Activated CD4-positive, alpha-beta T cell treated with anti-CD3 and anti-CD28 coated beads, Interleukin-2, amount 50 U/mL, for 24 hours (primary cell): Measurements from ENCODE around the gene KCNN3.
A peak's percentile ranks its signal among the peaks of the same experiment; 100 is the strongest.
"Not testable (repeated sequence)": the region's sequence is repeated elsewhere in the genome, so short reads cannot be mapped to it uniquely, and the experiment has no call there.

Experiments used
- DNase-seq, 2 donors: peaks; one replicate each; pipeline ENCODE4 v3.0.0-alpha.2; 2020; ENCODE audit warnings: low read depth in 1 of 2, low spot score in 1 of 2

The KCNN3 gene

DNA sequence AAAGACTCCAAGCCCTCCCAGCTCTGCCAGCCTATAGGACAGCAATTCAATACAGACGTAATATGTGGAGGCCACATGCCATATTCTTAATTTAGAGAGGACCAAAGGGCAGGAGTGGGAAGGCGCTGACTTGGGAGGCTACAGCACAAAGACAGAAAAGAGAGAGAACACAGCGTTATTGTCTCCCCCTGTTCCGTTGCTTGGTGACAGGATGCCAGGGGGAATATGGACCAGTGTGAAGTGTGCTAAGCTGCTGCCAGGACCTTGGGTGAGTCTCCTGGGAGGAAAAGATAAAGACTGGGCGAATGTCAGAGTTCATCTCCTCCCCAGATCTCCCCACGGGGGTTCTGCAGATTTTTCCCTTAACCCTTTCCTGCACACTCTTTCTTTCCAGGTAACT lies 160.0 kb downstream of the KCNN3 start:
- no peak for DNase-seq

DNA sequence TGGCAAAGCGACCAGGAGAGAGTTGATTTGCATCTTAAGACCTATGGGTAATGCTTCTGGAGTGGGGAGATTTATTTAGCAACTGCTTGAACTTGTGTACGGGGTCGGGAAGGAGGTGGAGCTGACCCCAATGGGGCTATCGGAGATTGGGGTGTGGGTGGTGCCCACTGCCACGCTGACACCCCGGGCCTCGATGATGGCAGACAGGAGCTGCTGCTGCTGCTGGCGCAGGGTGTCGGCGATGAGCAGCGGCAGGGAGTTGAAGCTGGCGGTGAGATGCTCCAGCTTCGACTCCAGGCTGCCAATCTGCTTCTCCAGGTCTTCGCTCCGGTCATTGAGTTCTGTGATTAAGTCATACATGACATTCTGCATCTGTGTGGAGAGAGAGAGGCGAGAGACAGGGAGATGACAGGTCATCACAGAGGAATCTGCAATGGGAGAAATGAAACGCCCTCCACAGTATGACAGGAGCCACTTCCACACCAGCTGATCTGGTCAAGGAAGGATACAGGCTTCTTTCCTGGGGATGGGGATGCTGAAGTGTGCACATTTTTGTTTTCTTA lies 162.1 kb downstream of the KCNN3 start:
- DNase-seq: no peak

DNA sequence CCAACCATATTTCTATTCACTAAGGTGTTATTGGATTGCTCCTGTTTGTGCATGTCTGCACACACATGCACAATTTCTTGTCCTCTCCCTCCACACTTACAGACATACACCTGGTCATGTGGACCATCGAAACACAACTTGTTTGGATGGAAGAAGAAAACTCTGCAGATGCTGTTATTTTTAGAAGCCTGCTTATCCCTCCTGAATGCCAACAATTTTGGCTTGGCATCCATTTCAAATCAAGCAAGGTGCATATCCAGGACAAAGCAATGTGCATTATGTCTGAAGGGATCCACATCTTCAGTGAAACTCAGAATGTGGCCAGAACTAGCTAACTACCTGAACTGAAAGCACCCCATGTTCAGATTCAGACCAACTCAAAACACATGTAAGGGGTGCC lies 163.2 kb downstream of the KCNN3 start:
- DNase-seq: no peak

GRCh38 chr1:154705544-154705943 lies 164.5 kb downstream of the KCNN3 start:
- DNase-seq: no peak

DNA sequence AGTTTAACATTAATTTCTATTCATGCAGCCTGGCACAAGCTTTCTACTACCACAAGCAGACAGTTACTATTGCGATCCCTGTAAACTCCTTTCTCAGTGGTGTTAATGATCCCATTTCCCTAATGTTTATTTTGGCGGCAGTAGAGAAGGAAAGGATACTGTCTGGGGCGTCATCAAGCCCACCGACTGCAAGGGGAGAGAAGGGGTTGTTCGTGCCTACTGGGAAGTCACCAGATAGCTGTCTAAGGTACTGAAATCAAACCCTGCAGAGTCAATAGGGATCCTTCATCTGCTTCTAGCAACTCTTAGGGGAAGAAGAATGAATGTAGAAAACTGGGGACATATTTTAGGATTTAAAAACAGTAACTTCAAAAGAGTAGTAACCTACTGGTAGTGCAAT lies 166.9 kb downstream of the KCNN3 start:
- DNase-seq: no peak

- no peak for DNase-seq
These were observed 171.6 kb downstream of the KCNN3 start for GRCh38 chr1:154698320-154699096.

DNA sequence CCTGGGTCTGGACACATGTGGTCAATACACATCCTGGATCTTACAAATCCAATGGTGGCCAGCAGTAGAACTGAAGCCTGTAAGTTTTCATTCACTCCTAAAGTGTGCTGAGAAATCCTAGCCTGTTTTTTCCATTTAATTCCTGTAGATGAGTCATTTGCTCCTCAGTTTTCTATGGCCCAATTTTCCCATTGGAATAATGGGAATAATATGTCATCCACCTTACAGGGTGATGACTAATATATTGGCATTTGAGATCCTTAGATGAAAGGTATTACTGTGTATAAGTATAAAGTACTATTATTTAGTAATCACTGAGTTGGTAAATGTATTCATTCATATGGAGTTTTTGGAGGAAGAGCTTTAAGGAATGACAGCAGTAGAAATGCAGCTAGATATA lies 172.4 kb downstream of the KCNN3 start:
- no peak for DNase-seq

DNA sequence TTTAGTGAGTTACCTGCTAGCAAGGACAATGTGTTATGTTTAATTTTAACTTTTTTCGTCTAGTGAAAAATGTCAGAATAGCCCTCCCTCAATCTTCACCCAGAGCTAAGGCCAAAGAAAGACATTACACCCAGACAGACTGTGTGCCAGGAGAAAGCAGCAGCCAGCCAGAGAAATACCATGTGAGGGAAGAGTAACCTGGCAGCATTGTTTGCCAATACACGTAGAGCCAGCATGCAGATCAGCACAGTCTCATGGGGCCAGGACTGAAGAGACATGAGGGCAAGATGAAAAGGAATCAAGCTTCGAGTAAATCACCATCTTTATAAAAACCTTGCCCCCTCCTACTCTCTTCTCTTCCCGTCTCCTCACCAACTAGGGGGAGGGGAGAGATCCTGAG lies 173.6 kb downstream of the KCNN3 start:
- no peak for DNase-seq

- no peak for DNase-seq
These were observed 174.1 kb downstream of the KCNN3 start for GRCh38 chr1:154695985-154696384.

GRCh38 chr1:154694995-154695394 lies 175.1 kb downstream of the KCNN3 start:
- no peak for DNase-seq

- DNase-seq: no peak
These were observed 181.0 kb downstream of the KCNN3 start for GRCh38 chr1:154689083-154689482.

DNA sequence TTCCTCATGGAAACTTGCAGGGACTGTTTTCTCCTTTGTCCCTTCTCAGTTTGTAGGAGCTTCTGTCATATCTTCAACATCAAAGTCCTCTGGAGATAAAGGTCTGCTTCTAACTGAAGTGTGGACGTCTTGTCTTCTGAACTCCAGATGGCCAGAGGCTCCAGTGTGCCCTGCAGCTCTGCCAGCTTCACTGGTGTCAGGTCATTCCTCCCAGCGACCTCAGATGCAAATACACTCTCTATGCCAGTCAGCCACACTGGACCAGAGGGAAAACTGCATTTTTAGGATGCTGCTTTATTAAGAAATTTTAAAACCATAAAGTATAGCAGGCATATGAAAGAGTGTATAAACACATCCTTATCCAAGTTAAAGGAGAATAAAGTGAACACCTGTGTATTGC lies 183.6 kb downstream of the KCNN3 start:
- no peak for DNase-seq

DNA sequence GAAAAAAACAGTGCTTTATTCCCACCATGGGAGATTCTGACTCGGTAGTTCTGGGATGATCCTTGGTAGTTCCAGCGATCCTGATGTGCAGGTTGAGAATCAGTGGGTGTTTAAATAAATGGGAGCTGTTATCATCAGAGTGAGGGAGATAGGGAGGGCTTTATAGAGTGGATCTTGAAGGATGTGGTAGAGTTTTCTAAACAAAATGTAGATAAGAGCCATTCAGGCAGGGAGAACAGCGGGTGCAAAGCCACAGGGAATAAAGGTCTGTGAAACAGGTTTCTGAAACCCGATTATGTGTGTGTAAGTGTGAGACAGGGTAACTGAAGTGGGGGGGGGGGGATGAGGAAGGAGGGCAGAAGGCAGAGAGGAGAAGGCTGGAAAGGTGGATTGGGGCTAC lies 186.3 kb downstream of the KCNN3 start:
- DNase-seq: no peak

- no peak for DNase-seq
These were observed 187.8 kb downstream of the KCNN3 start for GRCh38 chr1:154682254-154682653.

DNA sequence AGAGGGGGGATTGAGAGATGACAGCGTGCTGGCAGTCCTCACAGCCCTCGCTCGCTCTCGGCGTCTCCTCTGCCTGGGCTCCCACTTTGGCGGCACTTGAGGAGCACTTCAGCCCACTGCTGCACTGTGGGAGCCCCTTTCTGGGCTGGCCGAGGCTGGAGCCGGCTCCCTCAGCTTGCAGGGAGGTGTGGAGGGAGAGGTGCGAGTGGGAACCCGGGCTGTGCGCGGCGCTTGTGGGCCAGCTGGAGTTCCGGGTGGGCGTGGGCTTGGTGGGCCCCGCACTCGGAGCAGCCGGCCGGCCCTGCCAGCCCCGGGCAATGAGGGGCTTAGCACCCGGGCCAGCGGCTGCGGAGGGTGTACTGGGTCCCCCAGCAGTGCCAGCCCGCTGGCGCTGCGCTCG lies 192.2 kb downstream of the KCNN3 start:
- not testable (repeated sequence) for DNase-seq

DNA sequence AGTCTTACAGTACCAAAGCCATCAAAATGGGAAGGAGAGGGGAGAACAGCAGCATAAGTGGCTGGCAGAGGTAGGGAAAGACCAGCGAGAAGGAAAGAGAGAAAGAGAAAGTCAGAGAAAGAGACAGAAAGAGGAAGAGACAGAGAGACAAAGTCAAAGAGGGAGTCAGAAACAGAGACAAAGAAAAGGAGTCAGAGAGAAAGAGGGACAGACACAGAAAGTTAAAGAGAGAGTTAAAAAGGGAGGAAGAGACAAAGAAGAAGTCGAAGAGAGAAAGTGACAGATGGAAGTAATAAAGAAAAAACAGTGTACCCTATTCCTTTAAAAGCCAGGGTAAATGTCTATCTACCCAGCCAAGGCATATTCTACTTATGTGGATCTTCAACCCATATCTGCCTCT lies 193.2 kb downstream of the KCNN3 start:
- DNase-seq: not testable (repeated sequence)

- not testable (repeated sequence) for DNase-seq
These were observed 195.6 kb downstream of the KCNN3 start for GRCh38 chr1:154674456-154674855.

DNA sequence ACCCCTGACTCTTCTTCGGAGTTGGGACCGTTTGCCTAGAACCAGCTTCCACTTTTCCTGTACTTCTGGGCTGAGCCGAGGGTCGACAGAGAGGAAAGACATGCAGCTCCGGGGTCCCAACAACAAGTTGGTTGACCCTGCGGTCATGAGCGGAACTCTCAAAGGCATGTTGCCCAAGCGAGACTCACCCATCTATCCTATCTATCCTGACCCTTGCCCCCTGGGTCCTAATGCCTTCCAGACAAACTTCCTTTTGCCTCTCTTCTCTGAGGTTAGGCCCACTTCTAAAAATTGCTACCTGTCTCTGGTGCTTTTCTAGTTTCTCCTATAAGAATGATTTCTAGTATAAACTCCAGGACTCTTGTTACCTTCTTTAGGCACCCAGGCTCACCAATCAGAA lies 197.8 kb downstream of the KCNN3 start:
- not testable (repeated sequence) for DNase-seq

- not testable (repeated sequence) for DNase-seq
These were observed 198.7 kb downstream of the KCNN3 start for GRCh38 chr1:154671412-154671811.

DNA sequence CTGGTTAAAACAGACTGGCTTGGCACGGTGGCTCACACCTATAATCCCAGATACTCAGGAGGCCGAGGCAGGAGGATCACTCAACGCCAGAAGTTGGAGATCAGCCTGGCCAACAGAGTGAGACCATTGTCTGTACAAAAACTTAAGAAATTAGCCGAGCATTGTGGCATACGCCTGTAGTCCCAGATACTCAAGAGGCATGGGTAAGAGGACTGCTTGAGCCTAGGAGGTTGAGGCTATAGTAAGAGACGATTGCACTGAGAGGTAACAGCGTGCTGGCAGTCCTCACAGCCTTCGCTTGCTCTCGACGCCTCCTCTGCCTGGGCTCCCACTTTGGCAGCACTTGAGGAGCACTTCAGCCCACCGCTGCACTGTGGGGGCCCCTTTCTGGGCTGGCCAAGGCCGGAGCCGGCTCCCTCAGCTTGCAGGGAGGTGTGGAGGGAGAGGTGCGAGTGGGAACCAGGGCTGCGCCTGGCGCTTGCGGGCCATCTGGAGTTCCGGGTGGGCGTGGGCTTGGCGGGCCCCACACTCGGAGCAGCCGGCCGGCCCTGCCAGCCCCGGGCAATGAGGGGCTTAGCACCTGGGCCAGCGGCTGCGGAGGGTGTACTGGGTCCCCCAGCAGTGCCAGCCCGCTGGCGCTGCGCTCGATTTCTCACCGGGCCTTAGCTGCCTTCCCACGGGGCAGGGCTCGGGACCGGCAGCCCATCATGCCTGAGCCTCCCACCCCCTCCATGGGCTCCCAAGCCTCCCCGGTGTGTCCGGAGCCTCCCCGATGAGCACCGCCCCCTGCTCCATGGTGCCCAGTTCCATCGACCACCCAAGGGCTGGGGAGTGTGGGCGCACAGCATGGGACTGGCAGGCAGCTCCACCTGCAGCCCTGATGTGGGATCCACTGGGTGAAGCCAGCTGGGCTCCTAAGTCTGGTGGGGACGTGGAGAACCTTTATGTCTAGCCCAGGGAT lies 199.5 kb downstream of the KCNN3 start:
- DNase-seq: not testable (repeated sequence)

DNA sequence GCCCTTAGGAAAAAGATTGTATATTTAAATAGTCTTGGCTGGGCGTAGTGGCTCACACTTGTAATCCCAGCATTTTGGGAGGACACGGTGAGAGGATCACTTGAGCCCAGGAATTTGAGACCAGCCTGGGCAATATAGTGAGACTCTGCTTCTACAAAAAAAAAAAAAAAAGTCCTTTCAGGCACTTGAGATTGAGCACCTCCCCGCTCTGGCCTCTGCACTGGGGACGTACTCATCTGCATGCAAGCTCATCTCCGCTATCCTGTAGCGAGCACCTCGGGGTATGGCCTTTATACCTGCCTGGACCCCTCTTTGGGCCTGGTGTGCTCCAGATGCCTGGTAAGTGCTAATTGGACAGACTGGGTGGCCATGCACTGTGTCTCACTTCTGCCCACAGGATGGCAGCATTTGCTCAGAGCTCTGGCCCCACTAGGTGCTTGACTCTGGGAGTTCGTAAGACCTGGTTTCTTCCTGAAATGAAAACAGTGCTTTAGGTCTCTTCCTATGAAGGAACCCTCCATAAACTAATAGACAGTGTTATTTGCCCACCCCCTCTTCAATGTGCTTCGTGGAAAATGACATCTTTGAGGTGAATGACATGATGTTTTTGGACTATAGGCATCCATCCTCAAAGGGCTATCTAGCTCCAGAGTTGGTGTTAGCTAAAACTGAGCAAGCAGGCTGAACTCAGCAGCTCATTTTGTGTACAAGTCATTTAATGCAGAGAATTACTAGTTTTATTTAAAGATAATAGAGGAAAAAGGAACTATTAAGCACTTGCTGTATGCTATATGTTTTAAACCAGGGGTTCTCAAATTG lies 200.4 kb downstream of the KCNN3 start:
- peak; percentile 44 to 78 for DNase-seq
